Right ventricle myocardium superior (tissue), 1 donor: ENCODE data around the gene RPS15. TPM values are rescaled to one million over a fixed set of nuclear protein-coding genes. Genes with fewer than 3 reads are reported as not detected.

ENCODE experiments used
- ATAC-seq: fragments of 200-7000 bp; cut with Tn5 transposase; one replicate; pipeline ENCODE4 v1.9.1; 2020; ENCODE audit warnings: mild to moderate bottlenecking; ENCODE audit not compliant: poor library complexity
- DNase-seq: peaks from one replicate; pipeline ENCODE4 v3.0.0-alpha.2; 2020
- intact Hi-C: fragments of 100-400 bp; cut with DNase I; formaldehyde crosslinking; loops from one replicate; pipeline ENCODE4 v1.11.2; 2022
- total RNA-seq: library from RNA; stranded (reverse); fragmentation: NEBNext Ultra II Directional; extraction: Animal tissue kit (Norgen Biotek cat#: 25700); gene quantifications from one replicate; pipeline ENCODE4 v1.2.1, GENCODE V29; 2021
- donor health status: DM: no; HTN: yes; CAD: no; lungs with severe emphysema.

The RPS15 gene
- total RNA-seq, 1 donor from 2014 or later, result 671 TPM

GRCh38 chr19:1487576-1488281, 49.5 kb downstream of the RPS15 start:
- no peak for ATAC-seq
- intact Hi-C loops, result no loop called here

GRCh38 chr19:1488282-1488601, 50.0 kb downstream of the RPS15 start:
- no peak for ATAC-seq
- DNase-seq, result no peak
- intact Hi-C loops, result no loop called here

More at GRCh38 chr19:1487576-1488281, 49.5 kb downstream of the RPS15 start:
- no peak for DNase-seq

GRCh38 chr19:1489463-1490310, 51.5 kb downstream of the RPS15 start:
- ATAC-seq, result no peak
- no peak for DNase-seq
- intact Hi-C loops, result no loop called here

Other genes starting within 250 kb of the RPS15 start
- gene STK11, start 232.6 kb upstream of the RPS15 start, total RNA-seq, result 54.8 TPM
- gene CBARP, start 200.4 kb upstream of the RPS15 start, total RNA-seq, result 1.1 TPM
- gene ATP5F1D, start 196.6 kb upstream of the RPS15 start, total RNA-seq, result 692 TPM
- 54.1 TPM for gene MIDN, start 189.8 kb upstream of the RPS15 start, total RNA-seq
- 219 TPM for gene CIRBP, start 169.1 kb upstream of the RPS15 start, total RNA-seq
- 12.4 TPM for gene FAM174C, start 162.9 kb upstream of the RPS15 start, total RNA-seq
- gene EFNA2, start 152.5 kb upstream of the RPS15 start, total RNA-seq, result not detected
- 461 TPM for gene NDUFS7, start 54.5 kb upstream of the RPS15 start, total RNA-seq
- 93.5 TPM for gene GAMT, start 36.9 kb upstream of the RPS15 start, total RNA-seq
- gene DAZAP1, start 30.8 kb upstream of the RPS15 start, total RNA-seq, result 82.9 TPM
- gene APC2, start 11.7 kb downstream of the RPS15 start, total RNA-seq, result 0.22 TPM
- gene C19orf25, start 40.8 kb downstream of the RPS15 start, total RNA-seq, result 18.3 TPM
- gene PCSK4, start 52.0 kb downstream of the RPS15 start, total RNA-seq, result 1.4 TPM
- gene REEP6, start 52.8 kb downstream of the RPS15 start, total RNA-seq, result 1.1 TPM
- gene ADAMTSL5, start 74.6 kb downstream of the RPS15 start, total RNA-seq, result 22.5 TPM
- not detected for gene PLK5, start 85.7 kb downstream of the RPS15 start, total RNA-seq
- 8.0 TPM for gene MEX3D, start 129.9 kb downstream of the RPS15 start, total RNA-seq
- gene MBD3, start 154.5 kb downstream of the RPS15 start, total RNA-seq, result 52.4 TPM
- gene UQCR11, start 167.1 kb downstream of the RPS15 start, total RNA-seq, result 1,222 TPM
- 20.0 TPM for gene TCF3, start 214.2 kb downstream of the RPS15 start, total RNA-seq